ENCODE results near the gene ACTN4.

The ACTN4 gene

DNA sequence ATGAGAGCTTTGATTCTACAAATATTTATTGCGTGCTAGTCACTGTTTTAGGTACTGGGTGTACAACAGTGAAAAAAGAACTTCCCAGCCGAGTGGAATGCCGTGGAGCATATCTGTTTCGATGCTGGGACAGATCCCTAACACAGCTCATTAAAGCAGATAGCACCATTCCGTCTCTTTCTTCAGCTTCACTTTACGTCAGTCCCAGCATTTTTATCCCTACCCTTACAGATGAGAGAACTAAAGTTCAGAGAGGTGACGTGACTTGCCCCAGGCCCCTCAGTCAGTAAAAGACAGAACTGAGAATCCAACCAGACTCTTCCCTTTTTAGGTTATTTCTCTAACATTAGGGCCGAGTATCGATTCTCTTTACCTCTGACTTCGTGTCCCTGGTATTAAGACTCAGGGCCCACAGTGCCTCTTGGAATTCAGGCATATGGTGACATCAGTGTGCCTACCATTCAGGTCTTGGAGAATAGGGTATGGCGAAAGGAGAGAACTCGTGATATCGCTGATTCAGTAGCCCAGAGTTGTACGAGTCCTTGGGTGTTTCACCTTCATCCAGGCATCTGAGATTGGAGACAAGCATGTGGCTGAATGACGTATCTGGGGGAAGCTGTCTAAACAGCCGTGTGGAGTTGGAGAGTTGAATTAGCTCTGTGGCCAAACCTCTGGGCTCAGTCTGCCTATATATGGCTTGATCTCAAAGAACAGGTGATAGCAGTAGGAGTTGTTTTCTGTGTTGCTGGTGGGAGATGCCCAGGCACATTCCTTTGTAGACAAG lies 27.1 kb downstream of the ACTN4 start:
- TF ChIP-seq, protein P1, sequence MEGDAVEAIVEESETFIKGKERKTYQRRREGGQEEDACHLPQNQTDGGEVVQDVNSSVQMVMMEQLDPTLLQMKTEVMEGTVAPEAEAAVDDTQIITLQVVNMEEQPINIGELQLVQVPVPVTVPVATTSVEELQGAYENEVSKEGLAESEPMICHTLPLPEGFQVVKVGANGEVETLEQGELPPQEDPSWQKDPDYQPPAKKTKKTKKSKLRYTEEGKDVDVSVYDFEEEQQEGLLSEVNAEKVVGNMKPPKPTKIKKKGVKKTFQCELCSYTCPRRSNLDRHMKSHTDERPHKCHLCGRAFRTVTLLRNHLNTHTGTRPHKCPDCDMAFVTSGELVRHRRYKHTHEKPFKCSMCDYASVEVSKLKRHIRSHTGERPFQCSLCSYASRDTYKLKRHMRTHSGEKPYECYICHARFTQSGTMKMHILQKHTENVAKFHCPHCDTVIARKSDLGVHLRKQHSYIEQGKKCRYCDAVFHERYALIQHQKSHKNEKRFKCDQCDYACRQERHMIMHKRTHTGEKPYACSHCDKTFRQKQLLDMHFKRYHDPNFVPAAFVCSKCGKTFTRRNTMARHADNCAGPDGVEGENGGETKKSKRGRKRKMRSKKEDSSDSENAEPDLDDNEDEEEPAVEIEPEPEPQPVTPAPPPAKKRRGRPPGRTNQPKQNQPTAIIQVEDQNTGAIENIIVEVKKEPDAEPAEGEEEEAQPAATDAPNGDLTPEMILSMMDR (IDR thresholded peaks at IDR 0.05; ENCODE audit: low read depth, low read length, missing control alignments), result no peak
- H3K4me3 ChIP-seq (ENCODE audit: low read depth, low read length), result no peak overlapping the region
- in situ Hi-C loops (cut with HindIII; ENCODE audit: low sequenced_read_pairs), result no loop called here
- DNase-seq (ENCODE audit: low read depth), result no peak

DNA sequence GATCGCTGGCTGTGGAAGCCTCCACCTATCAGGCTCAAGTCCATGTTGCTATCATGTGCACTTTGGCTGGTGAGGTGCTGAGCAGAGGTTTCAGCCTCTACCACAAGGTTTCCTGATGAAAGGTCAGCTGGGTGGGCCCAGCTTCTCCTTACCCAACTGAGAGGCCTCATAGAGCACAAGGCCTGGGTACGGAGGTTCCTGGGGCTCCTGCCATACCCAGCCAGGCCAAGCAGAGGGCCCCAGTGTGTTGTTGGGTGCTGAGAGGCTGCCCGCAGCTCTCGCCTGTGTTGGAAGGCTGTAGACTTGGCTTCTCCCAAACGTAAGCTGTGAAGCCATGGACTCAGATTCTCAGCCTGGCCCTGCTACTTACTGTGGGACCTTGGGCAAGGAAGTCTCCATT lies 28.2 kb downstream of the ACTN4 start:
- no peak for DNase-seq (ENCODE audit: low read depth)
- in situ Hi-C loops (cut with HindIII; ENCODE audit: low sequenced_read_pairs), result no loop called here
- no peak overlapping the region for H3K4me3 ChIP-seq (ENCODE audit: low read depth, low read length)
- TF ChIP-seq, protein P1 (IDR thresholded peaks at IDR 0.05; ENCODE audit: low read depth, low read length, missing control alignments), result no peak

DNA sequence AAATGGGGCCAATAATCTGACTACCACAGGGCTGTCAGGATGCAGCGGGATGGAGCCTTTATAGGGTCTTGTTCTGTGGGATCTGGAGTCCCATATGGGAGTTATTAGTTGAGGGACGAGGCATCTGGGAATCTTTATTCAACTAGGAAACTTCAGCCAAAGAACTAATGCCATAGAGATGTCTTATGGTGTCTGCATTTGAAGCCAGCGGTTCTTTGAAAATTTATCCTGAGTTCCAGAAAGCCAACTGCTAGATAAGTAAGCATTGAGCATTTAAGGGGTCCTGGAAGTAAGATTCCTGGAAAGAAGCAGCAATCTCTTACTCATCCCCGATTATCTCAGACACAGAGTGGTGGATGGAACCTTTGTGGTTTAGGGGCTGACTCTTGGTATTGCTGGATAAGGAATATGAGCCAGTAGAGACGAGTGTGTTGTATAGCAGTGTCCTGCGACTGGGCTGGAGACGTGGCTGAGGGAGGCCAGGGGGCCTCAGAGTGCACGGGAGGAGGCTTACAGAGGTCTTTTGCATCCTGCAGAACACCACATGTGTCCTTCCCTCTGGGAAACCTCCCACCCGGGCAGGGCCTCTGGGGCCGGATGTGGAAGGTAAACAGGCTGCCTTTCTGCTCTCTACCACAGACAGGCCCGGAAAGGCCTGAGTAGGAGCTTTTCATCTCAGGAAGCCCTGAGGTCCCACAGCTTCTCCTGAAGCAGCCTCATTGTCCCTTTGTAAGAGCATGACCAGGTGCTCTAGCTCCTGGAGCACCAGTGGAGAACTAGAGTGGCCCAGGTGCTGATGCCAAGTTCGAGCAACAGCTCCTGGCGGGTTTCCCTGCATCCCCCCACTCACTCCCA lies 28.8 kb downstream of the ACTN4 start:
- H3K4me3 ChIP-seq (ENCODE audit: low read depth, low read length), result no peak overlapping the region
- TF ChIP-seq, protein P1 (IDR thresholded peaks at IDR 0.05; ENCODE audit: low read depth, low read length, missing control alignments), result no peak
- no peak for DNase-seq (ENCODE audit: low read depth)
- in situ Hi-C loops (cut with HindIII; ENCODE audit: low sequenced_read_pairs), result no loop called here

DNA sequence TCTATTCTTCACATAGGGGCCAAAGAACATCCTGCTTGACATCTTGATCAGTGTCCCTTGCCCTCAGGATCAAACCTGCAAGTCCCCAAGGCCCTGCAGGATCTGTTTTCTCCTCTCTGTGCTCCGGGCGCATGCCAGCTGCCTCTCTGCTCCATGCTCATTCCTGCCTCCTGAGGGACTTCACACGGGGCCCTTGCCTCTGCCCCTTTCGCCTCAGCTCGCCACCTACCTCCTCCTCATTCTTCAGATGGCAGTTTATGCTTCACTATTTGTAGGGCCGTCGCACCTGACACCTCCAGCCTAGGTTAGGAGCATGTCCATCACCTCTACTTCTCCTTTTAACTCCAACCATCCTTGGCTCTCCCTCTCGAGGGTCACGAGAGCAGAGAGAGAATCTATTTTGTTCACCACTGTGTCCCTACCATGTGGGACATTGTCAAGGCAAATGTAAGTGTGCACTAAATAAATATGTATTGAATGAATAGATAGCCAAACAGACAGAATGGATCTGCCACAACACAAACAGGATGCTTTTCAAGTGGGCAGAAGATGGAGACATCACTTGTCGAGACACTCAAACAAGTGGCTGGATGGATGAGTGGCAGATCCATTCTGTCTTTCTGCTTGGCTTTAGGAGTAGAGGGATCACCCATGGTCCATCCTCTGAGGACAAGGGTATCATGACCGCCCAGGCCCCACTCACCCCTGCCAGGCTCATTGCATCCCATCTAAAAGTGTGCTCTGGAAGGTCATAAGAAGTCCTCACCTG lies 29.6 kb downstream of the ACTN4 start:
- no peak overlapping the region for H3K4me3 ChIP-seq (ENCODE audit: low read depth, low read length)
- TF ChIP-seq, protein P1 (IDR thresholded peaks at IDR 0.05; ENCODE audit: low read depth, low read length, missing control alignments), result no peak
- in situ Hi-C loops (cut with HindIII; ENCODE audit: low sequenced_read_pairs), result no loop called here
- no peak for DNase-seq (ENCODE audit: low read depth)

DNA sequence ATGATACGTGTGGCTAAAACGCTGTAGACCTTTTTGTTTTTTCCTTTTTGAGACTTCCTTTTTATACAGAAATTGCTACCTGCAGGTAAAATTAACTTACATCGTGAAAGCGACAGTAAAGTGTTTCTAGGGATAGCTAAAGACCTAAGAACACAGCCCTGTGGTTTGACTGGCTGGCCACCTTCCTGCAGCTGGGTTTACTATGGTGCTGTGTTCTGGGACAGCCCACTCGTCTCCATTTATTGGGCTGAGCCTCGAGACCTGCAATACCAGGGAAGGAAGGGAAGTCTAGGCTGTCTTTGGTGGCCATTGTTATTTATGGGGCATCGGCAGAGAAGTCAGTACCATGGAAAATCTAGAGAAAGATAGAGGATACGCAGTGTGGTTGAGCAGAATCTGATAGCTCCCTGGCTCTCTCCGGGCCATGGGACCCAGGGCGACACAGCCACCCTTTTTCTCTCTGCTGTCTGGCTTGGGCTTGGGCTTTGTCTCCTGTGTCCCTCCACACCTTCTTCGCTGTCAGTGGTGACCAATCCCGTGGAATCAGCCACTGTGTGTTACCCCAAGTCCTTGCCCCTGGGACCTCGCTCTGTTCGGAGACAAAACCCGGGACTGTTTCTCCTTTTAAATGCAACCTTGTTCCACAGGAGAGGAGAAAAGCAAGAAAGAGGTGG lies 30.9 kb downstream of the ACTN4 start:
- DNase-seq (ENCODE audit: low read depth), result no peak
- TF ChIP-seq, protein P1 (IDR thresholded peaks at IDR 0.05; ENCODE audit: low read depth, low read length, missing control alignments), result no peak
- in situ Hi-C loops (cut with HindIII; ENCODE audit: low sequenced_read_pairs), result no loop called here
- H3K4me3 ChIP-seq (ENCODE audit: low read depth, low read length), result no peak overlapping the region

Measured in astrocyte of the cerebellum (primary cell).